Adrenal gland (tissue), 12 donors: Measurements from ENCODE around the gene ACER3. TPM values are rescaled to one million over a fixed set of nuclear protein-coding genes. Genes with fewer than 3 reads are reported as not detected.
"Not testable (repeated sequence)": the region's sequence is repeated elsewhere in the genome, so short reads cannot be mapped to it uniquely, and the experiment has no call there.

Source experiments
- DNase-seq, 7 donors: peaks; one replicate each; pipeline ENCODE4 v3.0.0-alpha.2; 2019 to 2020
- H3K27ac ChIP-seq, 5 donors: fragments of 200-600 bp; sonication (generic) in 4 of 5; 1 replicate in 3 of 5; 2 replicates in 2 of 5; pipeline versions ENCODE4 v1.5.1 to v1.8.0; 2016 to 2020; ENCODE audit warnings: mild to moderate bottlenecking in 1 of 5
- H3K27me3 ChIP-seq: fragments of 200-600 bp; 2 replicates; pipeline ENCODE4 v1.8.0; 2021
- H3K36me3 ChIP-seq, 2 donors: fragments of 200-600 bp; replicated peaks in 1 of 2; 1 replicate in 1 of 2; 2 replicates in 1 of 2; pipeline versions ENCODE4 v1.5.1 to v1.8.0; 2018 to 2022
- H3K4me1 ChIP-seq, 2 donors: fragments of 200-600 bp; replicated peaks in 1 of 2; 1 replicate in 1 of 2; 2 replicates in 1 of 2; pipeline versions ENCODE4 v1.5.1 to v1.8.0; 2018 to 2021
- H3K4me3 ChIP-seq, 4 donors: fragments of 200-600 bp; sonication (generic) in 3 of 4; one replicate each; pipeline ENCODE4 v1.5.1; 2016 to 2018
- H3K9me3 ChIP-seq, 3 donors: fragments of 200-600 bp; sonication (generic) in 1 of 3; replicated peaks in 1 of 3; 1 replicate in 2 of 3; 2 replicates in 1 of 3; pipeline versions ENCODE4 v1.5.1 to v1.8.0; 2016 to 2021
- POLR2A ChIP-seq, 2 donors: fragments of 450-650 bp; IDR thresholded peaks; one replicate each; pipeline ENCODE4 v1.6.1; 2017; ENCODE audit warnings: antibody characterized with exemption in 2 of 2, mild to moderate bottlenecking in 2 of 2, moderate library complexity in 1 of 2
- WGBS, 4 donors: extraction: QIAGEN DNeasy Blood & Tissue Kit in 2 of 4; methylation state at CpG; one replicate each; pipeline versions ENCODE4 v1.1.5 to v1.1.7; 2013 to 2017; 5-methylcytosine and 5-hydroxymethylcytosine counted together
- intact Hi-C, 2 donors: fragments of 100-400 bp; cut with DNase I; formaldehyde crosslinking; loops; one replicate each; pipeline versions ENCODE4 v1.14.1 to v1.15.0; 2022 to 2023
- polyA plus RNA-seq, 3 donors: library from polyadenylated mRNA; stranded (reverse); fragments of 200-250 nt in 2 of 3; fragments of 350-450 nt in 1 of 3; fragmentation: Illumina TruSeq in 1 of 3; extraction: RNeasy Lipid Tissue Mini Kit (QIAGEN cat#74804) in 1 of 3; gene quantifications; one replicate each; pipeline ENCODE4 v1.2.3, GENCODE V29; 2013 to 2014
- total RNA-seq, 9 donors: library from RNA; depleted of rRNA in 4 of 9; stranded (reverse); fragments of >200 nt in 4 of 9; fragments of 120-200 nt in 1 of 9; fragmentation: NEBNext Ultra II Directional in 1 of 9; extraction: Animal tissue kit (Norgen Biotek cat#: 25700) in 1 of 9; gene quantifications; one replicate each; pipeline versions ENCODE4 v1.1.0 to v1.2.4, GENCODE V29; 2013 to 2023
- TF ChIP-seq, protein P1 (sequence below), 6 experiments: fragments of 450-650 bp in 4 of 6; fragments of 200-600 bp in 2 of 6; sonication (generic) in 1 of 6; IDR thresholded peaks; 1 replicate in 5 of 6; 2 replicates in 1 of 6; pipeline versions ENCODE4 v1.5.1 to v1.8.0; 2016 to 2021; ENCODE audit warnings: antibody characterized with exemption in 6 of 6, mild to moderate bottlenecking in 2 of 6, moderate library complexity in 1 of 6
- donor health status: healthy with polysubstance abuse.
- donor health status: Bipolar disorder and iron deficiency.
- donor health status: DM: yes; HTN: yes; CAD: no.
- donor health status: DM: no; HTN: no; CAD: no.
- donor health status: DM: no; HTN: no; CAD: no.
- donor health status: DM: yes; HTN: yes; CAD: no.

Gene ACER3
- total and polyA plus RNA-seq, 12 donors: 4.1 to 22.0 (median 15.3) TPM

DNA sequence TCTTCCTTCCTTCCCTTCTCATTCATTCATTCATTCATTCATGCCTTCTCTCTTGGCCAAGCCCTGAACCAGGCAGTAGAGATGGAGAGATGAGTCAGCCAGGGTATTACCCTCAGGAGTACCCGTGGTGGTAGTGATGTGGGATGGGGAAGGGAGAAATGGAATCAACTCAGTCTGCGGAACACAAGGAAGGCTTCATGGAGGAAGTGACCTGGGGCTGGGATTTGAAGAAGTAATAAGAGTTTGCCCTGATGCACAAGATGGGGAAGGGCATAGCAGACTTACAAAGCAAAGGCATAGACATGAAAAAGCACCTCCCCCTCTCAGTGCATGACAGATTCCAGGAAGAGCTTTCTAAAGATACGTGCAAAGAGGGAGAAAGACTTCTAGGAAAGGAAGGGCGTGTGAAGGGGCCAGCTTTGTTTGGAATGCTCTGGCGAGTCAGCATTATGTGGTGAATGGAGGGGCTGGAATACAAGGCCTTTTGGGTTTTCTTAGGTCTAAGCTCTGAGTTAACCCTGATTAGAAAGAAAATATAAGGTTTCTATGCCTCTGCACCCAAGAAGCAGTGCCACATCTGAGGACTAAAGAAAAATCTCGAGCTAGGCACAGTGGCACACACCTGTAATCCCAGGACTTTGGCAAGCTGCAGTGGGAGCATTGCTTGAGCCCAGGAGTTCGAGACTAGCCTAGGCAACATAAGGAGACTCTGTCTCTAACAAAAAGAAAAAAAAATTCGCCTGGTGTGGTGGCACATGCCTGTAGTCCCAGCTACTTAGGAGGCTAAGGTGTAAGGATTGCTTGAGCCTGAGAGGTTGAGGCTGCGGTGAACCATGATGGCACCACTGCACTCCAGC is 36.4 kb upstream of the ACER3 start:
- H3K36me3 ChIP-seq: no peaks in the 10 kb centered on the region
- H3K27ac ChIP-seq: peak overlapping the region in 3 of 5 donors; percentile 24 to 66 (median 65)
- no peak for DNase-seq
- H3K4me1 ChIP-seq: peaks cover 0 to 15% of the 10 kb centered on the region in 2 donors
- no peak for TF ChIP-seq POLR2A (IDR thresholded peaks at IDR 0.05)
- TF ChIP-seq, protein P1, sequence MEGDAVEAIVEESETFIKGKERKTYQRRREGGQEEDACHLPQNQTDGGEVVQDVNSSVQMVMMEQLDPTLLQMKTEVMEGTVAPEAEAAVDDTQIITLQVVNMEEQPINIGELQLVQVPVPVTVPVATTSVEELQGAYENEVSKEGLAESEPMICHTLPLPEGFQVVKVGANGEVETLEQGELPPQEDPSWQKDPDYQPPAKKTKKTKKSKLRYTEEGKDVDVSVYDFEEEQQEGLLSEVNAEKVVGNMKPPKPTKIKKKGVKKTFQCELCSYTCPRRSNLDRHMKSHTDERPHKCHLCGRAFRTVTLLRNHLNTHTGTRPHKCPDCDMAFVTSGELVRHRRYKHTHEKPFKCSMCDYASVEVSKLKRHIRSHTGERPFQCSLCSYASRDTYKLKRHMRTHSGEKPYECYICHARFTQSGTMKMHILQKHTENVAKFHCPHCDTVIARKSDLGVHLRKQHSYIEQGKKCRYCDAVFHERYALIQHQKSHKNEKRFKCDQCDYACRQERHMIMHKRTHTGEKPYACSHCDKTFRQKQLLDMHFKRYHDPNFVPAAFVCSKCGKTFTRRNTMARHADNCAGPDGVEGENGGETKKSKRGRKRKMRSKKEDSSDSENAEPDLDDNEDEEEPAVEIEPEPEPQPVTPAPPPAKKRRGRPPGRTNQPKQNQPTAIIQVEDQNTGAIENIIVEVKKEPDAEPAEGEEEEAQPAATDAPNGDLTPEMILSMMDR (IDR thresholded peaks at IDR 0.05): no peak
- intact Hi-C loops: no loop called here
- no peak overlapping the region for H3K4me3 ChIP-seq
- H3K27me3 ChIP-seq: no peaks in the 10 kb centered on the region
- 66 to 80% (median 67%) methylated on average over 9 of the region's 9 CpGs for WGBS, 4 donors
- no peaks in the 10 kb centered on the region for H3K9me3 ChIP-seq

- Histone ChIP-seq H3K27ac (peak overlapping the region in 3 of 5 donors; percentile 13 to 38 (median 34)), H3K27me3 (no peaks in the 10 kb centered on the region), H3K4me3 (no peak overlapping the region), H3K36me3 (no peaks in the 10 kb centered on the region), H3K9me3 (no peaks in the 10 kb centered on the region), H3K4me1 (peaks cover 0 to 15% of the 10 kb centered on the region in 2 donors)
- intact Hi-C loops: no loop called here
- 65 to 82% (median 78%) methylated on average over 5 of the region's 5 CpGs for WGBS, 4 donors
- TF ChIP-seq, protein P1 (IDR thresholded peaks at IDR 0.05): no peak
- TF ChIP-seq POLR2A (IDR thresholded peaks at IDR 0.05): no peak
- DNase-seq: no peak
Observed at GRCh38 chr11:76824980-76825725, 35.6 kb upstream of the ACER3 start.

GRCh38 chr11:76825726-76826396 is 34.9 kb upstream of the ACER3 start:
- H3K9me3 ChIP-seq: no peaks in the 10 kb centered on the region
- peaks cover 0 to 19% of the 10 kb centered on the region in 2 donors for H3K4me1 ChIP-seq
- no peak for DNase-seq
- H3K27me3 ChIP-seq: no peaks in the 10 kb centered on the region
- no peak overlapping the region for H3K4me3 ChIP-seq
- intact Hi-C loops: no loop called here
- H3K36me3 ChIP-seq: no peaks in the 10 kb centered on the region
- 78 to 87% (median 80%) methylated on average over 1 of the region's 1 CpG for WGBS, 4 donors
- TF ChIP-seq POLR2A (IDR thresholded peaks at IDR 0.05): no peak
- TF ChIP-seq, protein P1 (IDR thresholded peaks at IDR 0.05): no peak
- peak overlapping the region in 3 of 5 donors; percentile 13 to 38 (median 34) for H3K27ac ChIP-seq

- H3K9me3 ChIP-seq, H3K27ac ChIP-seq, H3K36me3 ChIP-seq, DNase-seq, intact Hi-C loops, H3K27me3 ChIP-seq, H3K4me3 ChIP-seq: not testable (repeated sequence)
- 66 to 89% (median 82%) methylated on average over 3 of the region's 3 CpGs for WGBS, 4 donors
- H3K4me1 ChIP-seq: peaks cover 0 to 23% of the 10 kb centered on the region in 2 donors
Observed at GRCh38 chr11:76826508-76826907, 34.2 kb upstream of the ACER3 start.

GRCh38 chr11:76827005-76827404 is 33.7 kb upstream of the ACER3 start:
- H3K27ac ChIP-seq, H3K9me3 ChIP-seq, H3K4me3 ChIP-seq, H3K27me3 ChIP-seq, H3K36me3 ChIP-seq, intact Hi-C loops, DNase-seq: not testable (repeated sequence)
- peaks cover 0 to 23% of the 10 kb centered on the region in 2 donors for H3K4me1 ChIP-seq
